Measurements from ENCODE around the gene FOXI2.

DNA sequence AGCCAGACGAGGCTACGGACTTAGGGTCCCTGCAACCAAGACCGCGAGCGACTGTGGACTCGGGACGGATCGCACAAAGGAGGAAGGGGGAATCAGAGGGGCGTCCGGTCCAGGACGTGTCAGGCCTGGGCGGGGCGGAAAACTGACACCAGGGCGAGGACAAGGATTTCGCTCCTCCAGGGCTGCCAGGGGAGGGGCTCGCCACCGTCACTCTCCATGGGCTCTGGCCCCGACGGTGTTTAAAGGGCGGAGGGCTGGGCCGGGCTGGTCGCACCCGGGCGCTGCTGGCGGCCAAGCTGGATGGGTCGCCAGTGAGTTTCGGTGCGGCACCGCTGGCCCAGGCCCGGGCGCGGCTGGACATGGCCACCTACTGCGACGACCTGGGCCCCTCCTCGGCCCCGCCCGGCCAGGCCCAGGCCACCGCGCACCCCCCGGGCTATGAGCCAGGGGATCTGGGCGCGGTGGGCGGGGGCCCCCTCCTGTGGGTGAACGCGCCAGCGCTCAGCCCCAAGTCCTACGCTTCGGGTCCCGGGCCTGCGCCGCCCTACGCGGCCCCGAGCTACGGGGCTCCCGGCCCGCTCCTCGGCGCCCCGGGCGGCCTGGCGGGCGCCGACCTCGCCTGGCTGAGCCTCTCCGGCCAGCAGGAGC, at the start of gene FOXI2:
- TF ChIP-seq POLR2AphosphoS5 (IDR thresholded peaks at IDR 0.05): no peak
- TF ChIP-seq, protein P1, sequence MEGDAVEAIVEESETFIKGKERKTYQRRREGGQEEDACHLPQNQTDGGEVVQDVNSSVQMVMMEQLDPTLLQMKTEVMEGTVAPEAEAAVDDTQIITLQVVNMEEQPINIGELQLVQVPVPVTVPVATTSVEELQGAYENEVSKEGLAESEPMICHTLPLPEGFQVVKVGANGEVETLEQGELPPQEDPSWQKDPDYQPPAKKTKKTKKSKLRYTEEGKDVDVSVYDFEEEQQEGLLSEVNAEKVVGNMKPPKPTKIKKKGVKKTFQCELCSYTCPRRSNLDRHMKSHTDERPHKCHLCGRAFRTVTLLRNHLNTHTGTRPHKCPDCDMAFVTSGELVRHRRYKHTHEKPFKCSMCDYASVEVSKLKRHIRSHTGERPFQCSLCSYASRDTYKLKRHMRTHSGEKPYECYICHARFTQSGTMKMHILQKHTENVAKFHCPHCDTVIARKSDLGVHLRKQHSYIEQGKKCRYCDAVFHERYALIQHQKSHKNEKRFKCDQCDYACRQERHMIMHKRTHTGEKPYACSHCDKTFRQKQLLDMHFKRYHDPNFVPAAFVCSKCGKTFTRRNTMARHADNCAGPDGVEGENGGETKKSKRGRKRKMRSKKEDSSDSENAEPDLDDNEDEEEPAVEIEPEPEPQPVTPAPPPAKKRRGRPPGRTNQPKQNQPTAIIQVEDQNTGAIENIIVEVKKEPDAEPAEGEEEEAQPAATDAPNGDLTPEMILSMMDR (IDR thresholded peaks at IDR 0.05): no peak
